ENCODE data around the gene TACR2. TPM values are rescaled to one million over a fixed set of nuclear protein-coding genes. Genes with fewer than 3 reads are reported as not detected.

TACR2 gene
- total and polyA plus RNA-seq, 2 of the 13 experiments (the other 11 are each of a cell fraction or from before 2014, with no cell fraction given): 0.04 TPM; not detected in 1

GRCh38 chr10:69425511-69426298, 9.0 kb upstream of the TACR2 start (continued):
- TF ChIP-seq ZC3H4 (CRISPR knock-in tag; IDR thresholded peaks at IDR 0.05; ENCODE audit: borderline replicate concordance) (no peak), ADNP (CRISPR knock-in tag; IDR thresholded peaks at IDR 0.05) (no peak), GLMP (CRISPR knock-in tag; IDR thresholded peaks at IDR 0.05; ENCODE audit: borderline replicate concordance) (no peak), PHF20 (CRISPR knock-in tag; IDR thresholded peaks at IDR 0.05) (no peak), XBP1 (CRISPR knock-in tag; IDR thresholded peaks at IDR 0.05) (no peak), SATB2 (CRISPR knock-in tag; IDR thresholded peaks at IDR 0.05) (no peak), ZNF292 (CRISPR knock-in tag; IDR thresholded peaks at IDR 0.05; ENCODE audit: borderline replicate concordance, low read depth) (peak; percentile 40; the same call in 1 of the 2 replicates), JUND (CRISPR knock-in tag; IDR thresholded peaks at IDR 0.05) (0 out of 2 replicates have a peak, but pooled peaks have one; percentile 19), MAFK (conservative IDR thresholded peaks at IDR 0.05 in 1 of 2, IDR thresholded peaks at IDR 0.05 in 1 of 2; ENCODE audit: low read length in 2 of 2) (no peak), ZNF44 (CRISPR knock-in tag; IDR thresholded peaks at IDR 0.05) (no peak), ZNF792 (CRISPR knock-in tag; IDR thresholded peaks at IDR 0.05) (peak; percentile 81), ZBTB34 (CRISPR knock-in tag; IDR thresholded peaks at IDR 0.05) (0 out of 2 replicates have a peak, but pooled peaks have one; percentile 42), RARG (CRISPR knock-in tag; IDR thresholded peaks at IDR 0.05; ENCODE audit: low read depth) (no peak), EEA1 (CRISPR knock-in tag; IDR thresholded peaks at IDR 0.05; ENCODE audit: borderline replicate concordance) (no peak), ZNF563 (CRISPR knock-in tag; IDR thresholded peaks at IDR 0.05) (no peak), SP5 (CRISPR knock-in tag; IDR thresholded peaks at IDR 0.05; ENCODE audit: borderline replicate concordance, low read depth) (no peak), HOXA7 (CRISPR knock-in tag; IDR thresholded peaks at IDR 0.05) (no peak), ZNF800 (CRISPR knock-in tag; IDR thresholded peaks at IDR 0.05) (no peak), ZNF24 (IDR thresholded peaks at IDR 0.05) (no peak), HNRNPH1 (optimal IDR thresholded peaks at IDR 0.05; ENCODE audit: low read depth, low read length) (no peak), MAFG (CRISPR knock-in tag; IDR thresholded peaks at IDR 0.05) (no peak), SP4 (CRISPR knock-in tag; IDR thresholded peaks at IDR 0.05) (no peak), THAP11 (CRISPR knock-in tag; IDR thresholded peaks at IDR 0.05) (peak; percentile 73), GFI1 (CRISPR knock-in tag; IDR thresholded peaks at IDR 0.05; ENCODE audit: borderline replicate concordance) (peak; percentile 59; the same call in 1 of the 2 replicates), ELF4 (CRISPR knock-in tag; IDR thresholded peaks at IDR 0.05; ENCODE audit: borderline replicate concordance) (no peak), SP1 (IDR thresholded peaks at IDR 0.05) (no peak), SP1 (CRISPR knock-in tag; IDR thresholded peaks at IDR 0.05) (no peak), ZNF768 (CRISPR knock-in tag; IDR thresholded peaks at IDR 0.05) (no peak), ISL2 (CRISPR knock-in tag; IDR thresholded peaks at IDR 0.05) (0 out of 2 replicates have a peak, but pooled peaks have one; percentile 55)

Data from HepG2 (cell line).